Activated T-cell treated with anti-CD3 and anti-CD28 coated beads for 24 hours (primary cell): ENCODE data around the gene KCND3.

ENCODE experiments used
- DNase-seq: peaks from one replicate; pipeline ENCODE4 v3.0.0-alpha.2; 2020; ENCODE audit warnings: low read depth

The KCND3 gene

GRCh38 chr1:111911776-111912515 is 77.5 kb downstream of the KCND3 start:
- no peak for DNase-seq

GRCh38 chr1:111911061-111911460 is 78.4 kb downstream of the KCND3 start:
- DNase-seq: no peak

- DNase-seq: no peak
These were observed 80.4 kb downstream of the KCND3 start for GRCh38 chr1:111909030-111909429.

GRCh38 chr1:111908011-111908621 is 81.4 kb downstream of the KCND3 start:
- no peak for DNase-seq

- DNase-seq: no peak
These were observed 82.1 kb downstream of the KCND3 start for GRCh38 chr1:111907321-111907720.

GRCh38 chr1:111906816-111907215 is 82.7 kb downstream of the KCND3 start:
- no peak for DNase-seq

- no peak for DNase-seq
These were observed 83.4 kb downstream of the KCND3 start for GRCh38 chr1:111906111-111906510.

GRCh38 chr1:111904478-111905218 is 84.8 kb downstream of the KCND3 start:
- peak; percentile 9 for DNase-seq

GRCh38 chr1:111903871-111904449 is 85.5 kb downstream of the KCND3 start:
- no peak for DNase-seq

- DNase-seq: no peak
These were observed 86.2 kb downstream of the KCND3 start for GRCh38 chr1:111903148-111903870.

- DNase-seq: no peak
These were observed 94.0 kb downstream of the KCND3 start for GRCh38 chr1:111895469-111895868.

- no peak for DNase-seq
These were observed 94.5 kb downstream of the KCND3 start for GRCh38 chr1:111895017-111895416.

- no peak for DNase-seq
These were observed 95.0 kb downstream of the KCND3 start for GRCh38 chr1:111894497-111894896.

- no peak for DNase-seq
These were observed 97.9 kb downstream of the KCND3 start for GRCh38 chr1:111891566-111891965.

- no peak for DNase-seq
These were observed 100.6 kb downstream of the KCND3 start for GRCh38 chr1:111888740-111889376.

- DNase-seq: no peak
These were observed 101.6 kb downstream of the KCND3 start for GRCh38 chr1:111887875-111888274.

- DNase-seq: no peak
These were observed 102.1 kb downstream of the KCND3 start for GRCh38 chr1:111887385-111887784.

GRCh38 chr1:111886741-111887140 is 102.7 kb downstream of the KCND3 start:
- DNase-seq: no peak

GRCh38 chr1:111884772-111885443 is 104.6 kb downstream of the KCND3 start:
- no peak for DNase-seq

- DNase-seq: no peak
These were observed 106.4 kb downstream of the KCND3 start for GRCh38 chr1:111882986-111883560.

GRCh38 chr1:111882559-111882958 is 106.9 kb downstream of the KCND3 start:
- no peak for DNase-seq
